Measurements from ENCODE around the gene ZFYVE28. TPM values are rescaled to one million over a fixed set of nuclear protein-coding genes. Genes with fewer than 3 reads are reported as not detected.

ZFYVE28 gene
- total RNA-seq, 1 experiment from 2014 or later: 19.2 TPM

DNA sequence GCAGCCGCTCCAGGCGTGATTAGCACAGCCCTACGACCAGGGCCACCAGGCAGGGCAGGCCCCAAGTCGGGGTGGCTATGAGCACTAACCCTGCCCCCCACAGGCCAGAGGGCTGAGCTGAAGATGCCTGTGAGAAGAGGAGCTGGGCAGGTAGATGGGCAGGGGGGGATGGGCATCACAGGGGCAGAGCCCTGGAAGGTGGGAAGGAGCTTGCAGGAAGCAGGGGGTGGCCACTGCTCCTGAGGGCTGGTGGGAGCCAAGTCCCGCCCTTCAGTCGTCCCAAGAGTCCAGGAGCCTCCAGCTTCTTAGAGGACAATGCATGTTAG, 149.3 kb downstream of the ZFYVE28 start (continued):
- TF ChIP-seq ATF3 (IDR thresholded peaks at IDR 0.05) (no peak), EZH2 (IDR thresholded peaks at IDR 0.05) (no peak), EGR1 (IDR thresholded peaks at IDR 0.05; ENCODE audit: low read depth) (no peak), ZNF274 (IDR thresholded peaks at IDR 0.05; ENCODE audit: low read depth, low read length) (no peak), ZFX (IDR thresholded peaks at IDR 0.05) (no peak)

- DNase-seq (ENCODE audit: low read depth, low spot score): no peak
- Histone ChIP-seq H3K9me2 (ENCODE audit: insufficient read depth) (no peaks in the 10 kb centered on the region), H3K79me2 (ENCODE audit: insufficient read depth, low read length) (no peaks in the 10 kb centered on the region), H3K4me3 (replicated peaks in 1 of 2; ENCODE audit: low read depth in 1 of 2, low read length in 2 of 2) (no peak overlapping the region), H3K27me3 (ENCODE audit: insufficient read depth, low read length) (no peaks in the 10 kb centered on the region), H3K9me3 (ENCODE audit: control insufficient read depth in 1 of 2, insufficient read depth in 1 of 2, low read depth in 1 of 2, low read length in 2 of 2) (no peaks in the 10 kb centered on the region), H4K20me1 (ENCODE audit: insufficient read depth) (no peaks in the 10 kb centered on the region), H3K27ac (ENCODE audit: low read depth, low read length) (no peak overlapping the region), H2AFZ (ENCODE audit: low read depth, low read length, poor library complexity, severe bottlenecking) (no peak overlapping the region), H3K4me2 (ENCODE audit: low read length) (no peak overlapping the region), H3K36me3 (ENCODE audit: control insufficient read depth in 1 of 2, insufficient read depth in 2 of 2, low read length in 2 of 2) (no peaks in the 10 kb centered on the region), H3K4me1 (ENCODE audit: control insufficient read depth in 1 of 2, insufficient read depth in 2 of 2, low read length in 2 of 2) (no peaks in the 10 kb centered on the region), H3K9ac (ENCODE audit: low read length) (no peak overlapping the region)
- intact Hi-C loops (cut with micrococcal nuclease): no loop called here
- ATAC-seq: no peak
- CTCF ChIA-PET: no interaction called here
- RAD21 ChIA-PET (ENCODE audit: low non-redundant PET in 1 of 2, low total read pairs in 2 of 2, uncharacterized antibody in 2 of 2, unreplicated experiment in 2 of 2): no interaction called here
- BruUV-seq (replicated peaks): no TSS peak
- POLR2A ChIA-PET: no interaction called here
- TF ChIP-seq, protein P1, sequence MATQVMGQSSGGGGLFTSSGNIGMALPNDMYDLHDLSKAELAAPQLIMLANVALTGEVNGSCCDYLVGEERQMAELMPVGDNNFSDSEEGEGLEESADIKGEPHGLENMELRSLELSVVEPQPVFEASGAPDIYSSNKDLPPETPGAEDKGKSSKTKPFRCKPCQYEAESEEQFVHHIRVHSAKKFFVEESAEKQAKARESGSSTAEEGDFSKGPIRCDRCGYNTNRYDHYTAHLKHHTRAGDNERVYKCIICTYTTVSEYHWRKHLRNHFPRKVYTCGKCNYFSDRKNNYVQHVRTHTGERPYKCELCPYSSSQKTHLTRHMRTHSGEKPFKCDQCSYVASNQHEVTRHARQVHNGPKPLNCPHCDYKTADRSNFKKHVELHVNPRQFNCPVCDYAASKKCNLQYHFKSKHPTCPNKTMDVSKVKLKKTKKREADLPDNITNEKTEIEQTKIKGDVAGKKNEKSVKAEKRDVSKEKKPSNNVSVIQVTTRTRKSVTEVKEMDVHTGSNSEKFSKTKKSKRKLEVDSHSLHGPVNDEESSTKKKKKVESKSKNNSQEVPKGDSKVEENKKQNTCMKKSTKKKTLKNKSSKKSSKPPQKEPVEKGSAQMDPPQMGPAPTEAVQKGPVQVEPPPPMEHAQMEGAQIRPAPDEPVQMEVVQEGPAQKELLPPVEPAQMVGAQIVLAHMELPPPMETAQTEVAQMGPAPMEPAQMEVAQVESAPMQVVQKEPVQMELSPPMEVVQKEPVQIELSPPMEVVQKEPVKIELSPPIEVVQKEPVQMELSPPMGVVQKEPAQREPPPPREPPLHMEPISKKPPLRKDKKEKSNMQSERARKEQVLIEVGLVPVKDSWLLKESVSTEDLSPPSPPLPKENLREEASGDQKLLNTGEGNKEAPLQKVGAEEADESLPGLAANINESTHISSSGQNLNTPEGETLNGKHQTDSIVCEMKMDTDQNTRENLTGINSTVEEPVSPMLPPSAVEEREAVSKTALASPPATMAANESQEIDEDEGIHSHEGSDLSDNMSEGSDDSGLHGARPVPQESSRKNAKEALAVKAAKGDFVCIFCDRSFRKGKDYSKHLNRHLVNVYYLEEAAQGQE (IDR thresholded peaks at IDR 0.05; ENCODE audit: low read depth): no peak
- TF ChIP-seq, protein P2, sequence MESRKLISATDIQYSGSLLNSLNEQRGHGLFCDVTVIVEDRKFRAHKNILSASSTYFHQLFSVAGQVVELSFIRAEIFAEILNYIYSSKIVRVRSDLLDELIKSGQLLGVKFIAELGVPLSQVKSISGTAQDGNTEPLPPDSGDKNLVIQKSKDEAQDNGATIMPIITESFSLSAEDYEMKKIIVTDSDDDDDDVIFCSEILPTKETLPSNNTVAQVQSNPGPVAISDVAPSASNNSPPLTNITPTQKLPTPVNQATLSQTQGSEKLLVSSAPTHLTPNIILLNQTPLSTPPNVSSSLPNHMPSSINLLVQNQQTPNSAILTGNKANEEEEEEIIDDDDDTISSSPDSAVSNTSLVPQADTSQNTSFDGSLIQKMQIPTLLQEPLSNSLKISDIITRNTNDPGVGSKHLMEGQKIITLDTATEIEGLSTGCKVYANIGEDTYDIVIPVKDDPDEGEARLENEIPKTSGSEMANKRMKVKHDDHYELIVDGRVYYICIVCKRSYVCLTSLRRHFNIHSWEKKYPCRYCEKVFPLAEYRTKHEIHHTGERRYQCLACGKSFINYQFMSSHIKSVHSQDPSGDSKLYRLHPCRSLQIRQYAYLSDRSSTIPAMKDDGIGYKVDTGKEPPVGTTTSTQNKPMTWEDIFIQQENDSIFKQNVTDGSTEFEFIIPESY (IDR thresholded peaks at IDR 0.05; ENCODE audit: extremely low read depth, insufficient replicate concordance, low read length): no peak
- no peak for TF ChIP-seq YY1 (IDR thresholded peaks at IDR 0.05; ENCODE audit: extremely low read depth, insufficient replicate concordance, low read depth, low read length)
- TF ChIP-seq, protein P3, sequence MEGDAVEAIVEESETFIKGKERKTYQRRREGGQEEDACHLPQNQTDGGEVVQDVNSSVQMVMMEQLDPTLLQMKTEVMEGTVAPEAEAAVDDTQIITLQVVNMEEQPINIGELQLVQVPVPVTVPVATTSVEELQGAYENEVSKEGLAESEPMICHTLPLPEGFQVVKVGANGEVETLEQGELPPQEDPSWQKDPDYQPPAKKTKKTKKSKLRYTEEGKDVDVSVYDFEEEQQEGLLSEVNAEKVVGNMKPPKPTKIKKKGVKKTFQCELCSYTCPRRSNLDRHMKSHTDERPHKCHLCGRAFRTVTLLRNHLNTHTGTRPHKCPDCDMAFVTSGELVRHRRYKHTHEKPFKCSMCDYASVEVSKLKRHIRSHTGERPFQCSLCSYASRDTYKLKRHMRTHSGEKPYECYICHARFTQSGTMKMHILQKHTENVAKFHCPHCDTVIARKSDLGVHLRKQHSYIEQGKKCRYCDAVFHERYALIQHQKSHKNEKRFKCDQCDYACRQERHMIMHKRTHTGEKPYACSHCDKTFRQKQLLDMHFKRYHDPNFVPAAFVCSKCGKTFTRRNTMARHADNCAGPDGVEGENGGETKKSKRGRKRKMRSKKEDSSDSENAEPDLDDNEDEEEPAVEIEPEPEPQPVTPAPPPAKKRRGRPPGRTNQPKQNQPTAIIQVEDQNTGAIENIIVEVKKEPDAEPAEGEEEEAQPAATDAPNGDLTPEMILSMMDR (IDR thresholded peaks at IDR 0.05 in 2 of 3, conservative IDR thresholded peaks at IDR 0.05 in 1 of 3; ENCODE audit: borderline replicate concordance in 1 of 3, insufficient read depth in 1 of 3, low read depth in 2 of 3, low read length in 2 of 3): no peak
- TF ChIP-seq, protein P4, sequence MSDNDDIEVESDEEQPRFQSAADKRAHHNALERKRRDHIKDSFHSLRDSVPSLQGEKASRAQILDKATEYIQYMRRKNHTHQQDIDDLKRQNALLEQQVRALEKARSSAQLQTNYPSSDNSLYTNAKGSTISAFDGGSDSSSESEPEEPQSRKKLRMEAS (IDR thresholded peaks at IDR 0.05): no peak
- no peak for TF ChIP-seq ELF1 (IDR thresholded peaks at IDR 0.05; ENCODE audit: borderline replicate concordance, low read depth)
- TF ChIP-seq FOSL1 (IDR thresholded peaks at IDR 0.05; ENCODE audit: low read depth): no peak
- TF ChIP-seq POLR2AphosphoS5 (IDR thresholded peaks at IDR 0.05; ENCODE audit: low read depth, low read length): no peak
- no peak for TF ChIP-seq ZNF274 (IDR thresholded peaks at IDR 0.05; ENCODE audit: low read depth, low read length)
- TF ChIP-seq POLR2A (IDR thresholded peaks at IDR 0.05; ENCODE audit: borderline replicate concordance, extremely low read depth, insufficient read depth, insufficient read length): no peak
- no peak for TF ChIP-seq JUND (IDR thresholded peaks at IDR 0.05)
- TF ChIP-seq SRF (IDR thresholded peaks at IDR 0.05; ENCODE audit: low read depth): no peak
- no peak for TF ChIP-seq EZH2phosphoT487 (IDR thresholded peaks at IDR 0.05; ENCODE audit: borderline replicate concordance)
- no peak for TF ChIP-seq CBX3 (IDR thresholded peaks at IDR 0.05; ENCODE audit: low read depth)
These were observed 149.9 kb downstream of the ZFYVE28 start for GRCh38 chr4:2268357-2269205.

Measured in HCT116 (cell line).